ENCODE measurements around the gene WNT2B. TPM values are rescaled to one million over a fixed set of nuclear protein-coding genes. Genes with fewer than 3 reads are reported as not detected.

WNT2B gene
- total RNA-seq: 1.8 TPM

GRCh38 chr1:112508278-112509004 is at the start of gene WNT2B:
TSS of gene WNT2B (plus strand) at chr1:112508965. CDS start at chr1:112509263, 298 bp downstream.

Other genes starting within 250 kb of the WNT2B start
- 30.2 TPM for gene CTTNBP2NL, start 112.8 kb upstream of the WNT2B start, total RNA-seq
- 35.5 TPM for gene ST7L, start 110.2 kb downstream of the WNT2B start, total RNA-seq
- gene CAPZA1, start 110.9 kb downstream of the WNT2B start, total RNA-seq: 122 TPM
- 6.7 TPM for gene MOV10, start 165.7 kb downstream of the WNT2B start, total RNA-seq
- 79.4 TPM for gene RHOC, start 198.2 kb downstream of the WNT2B start, total RNA-seq
- 5.5 TPM for gene PPM1J, start 206.4 kb downstream of the WNT2B start, total RNA-seq